Activated CD4-positive, CD25-positive, alpha-beta regulatory T cell (primary cell): Measurements from ENCODE around the gene PEA15.

Experiments used
- DNase-seq, 4 experiments: peaks; one replicate each; lab custom pipeline; 2025; lab: John Stamatoyannopoulos, UW

Gene PEA15

GRCh38 chr1:160208557-160209320, 3.6 kb downstream of the PEA15 start:
- no peak for DNase-seq

GRCh38 chr1:160209321-160210046, 4.3 kb downstream of the PEA15 start:
- DNase-seq = no peak

- DNase-seq = no peak
Observed at GRCh38 chr1:160210561-160210960, 5.4 kb downstream of the PEA15 start.

GRCh38 chr1:160211046-160211790, 6.0 kb downstream of the PEA15 start:
- DNase-seq = no peak

- DNase-seq = no peak
Observed at GRCh38 chr1:160214481-160215140, 9.4 kb downstream of the PEA15 start.

GRCh38 chr1:160216301-160216700, 11.1 kb downstream of the PEA15 start:
- DNase-seq = no peak

- no peak for DNase-seq
Observed at GRCh38 chr1:160217481-160218051, 12.4 kb downstream of the PEA15 start.

GRCh38 chr1:160219062-160219929, 14.1 kb downstream of the PEA15 start:
- DNase-seq = no peak

- no peak for DNase-seq
Observed at GRCh38 chr1:160220301-160220700, 15.1 kb downstream of the PEA15 start.

- DNase-seq = no peak
Observed at GRCh38 chr1:160221089-160221488, 15.9 kb downstream of the PEA15 start.

- no peak for DNase-seq
Observed at GRCh38 chr1:160222546-160222945, 17.4 kb downstream of the PEA15 start.

GRCh38 chr1:160224606-160225005, 19.4 kb downstream of the PEA15 start:
- DNase-seq = no peak

GRCh38 chr1:160225345-160225744, 20.2 kb downstream of the PEA15 start:
- no peak for DNase-seq

GRCh38 chr1:160226623-160227022, 21.4 kb downstream of the PEA15 start:
- no peak for DNase-seq

- DNase-seq = no peak
Observed at GRCh38 chr1:160227034-160227433, 21.9 kb downstream of the PEA15 start.

GRCh38 chr1:160227561-160227960, 22.4 kb downstream of the PEA15 start:
- no peak for DNase-seq

- DNase-seq = no peak
Observed at GRCh38 chr1:160228431-160228830, 23.2 kb downstream of the PEA15 start.

GRCh38 chr1:160232911-160233310, 27.7 kb downstream of the PEA15 start:
- DNase-seq = no peak

GRCh38 chr1:160236806-160237205, 31.6 kb downstream of the PEA15 start:
- DNase-seq = no peak

GRCh38 chr1:160237558-160237957, 32.4 kb downstream of the PEA15 start:
- no peak for DNase-seq

- no peak for DNase-seq
Observed at GRCh38 chr1:160238408-160238807, 33.2 kb downstream of the PEA15 start.
